Measurements from ENCODE around the gene INPP4A.
"Not testable (repeated sequence)": the region's sequence is repeated elsewhere in the genome, so short reads cannot be mapped to it uniquely, and the experiment has no call there.

The INPP4A gene

DNA sequence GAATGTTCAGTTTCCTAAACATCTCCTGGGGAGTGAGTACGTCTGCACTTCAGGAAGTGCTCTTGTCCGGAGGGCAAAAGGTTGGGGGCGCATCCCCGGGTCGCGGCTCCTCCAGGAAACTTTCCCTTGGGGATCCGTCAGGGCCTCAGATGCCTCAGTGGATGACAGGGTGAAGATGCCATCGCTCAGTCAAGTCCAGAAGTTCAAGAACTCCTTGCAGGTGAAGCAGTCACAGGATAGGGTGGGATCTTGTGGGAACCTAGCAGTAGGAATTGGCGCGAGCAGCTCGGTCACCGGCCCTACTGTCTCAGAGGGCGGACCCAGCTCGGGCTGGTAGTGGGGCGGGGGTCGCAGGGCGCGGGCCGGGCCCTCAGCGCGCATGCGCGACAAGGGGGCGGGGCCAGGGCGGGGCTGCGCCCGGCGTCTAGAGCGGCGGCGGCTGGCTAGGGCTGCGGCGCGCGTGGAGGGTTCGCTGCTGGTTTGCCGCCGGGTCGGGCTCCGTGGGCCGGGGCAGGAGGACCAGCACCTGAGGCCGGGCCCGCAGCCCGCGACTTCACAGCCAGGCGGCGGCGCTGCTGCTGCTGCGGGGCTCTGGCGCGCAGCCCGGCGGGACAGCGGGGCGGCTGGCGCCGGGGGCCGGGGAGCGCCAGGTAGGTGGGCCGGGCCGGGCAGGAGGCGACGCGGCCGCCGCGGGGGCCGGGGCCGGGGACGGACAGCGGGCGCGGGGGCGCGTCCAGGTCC, at the start of gene INPP4A:
Gene INPP4A (plus strand): TSS at position 423 of the 741 bp plus-strand sequence. CDS start 75,191 bp downstream, outside the sequence.
- no peak for DNase-seq

DNA sequence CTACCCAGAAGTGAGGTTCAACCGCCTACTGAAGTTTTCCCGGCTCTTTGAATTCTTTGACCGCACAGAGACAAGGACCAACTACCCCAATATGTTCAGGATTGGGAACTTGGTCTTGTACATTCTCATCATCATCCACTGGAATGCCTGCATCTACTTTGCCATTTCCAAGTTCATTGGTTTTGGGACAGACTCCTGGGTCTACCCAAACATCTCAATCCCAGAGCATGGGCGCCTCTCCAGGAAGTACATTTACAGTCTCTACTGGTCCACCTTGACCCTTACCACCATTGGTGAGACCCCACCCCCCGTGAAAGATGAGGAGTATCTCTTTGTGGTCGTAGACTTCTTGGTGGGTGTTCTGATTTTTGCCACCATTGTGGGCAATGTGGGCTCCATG, 48.7 kb upstream of the INPP4A start:
- DNase-seq: no peak

- DNase-seq: no peak
Measured at GRCh38 chr2:98396745-98397355, 47.8 kb upstream of the INPP4A start.

DNA sequence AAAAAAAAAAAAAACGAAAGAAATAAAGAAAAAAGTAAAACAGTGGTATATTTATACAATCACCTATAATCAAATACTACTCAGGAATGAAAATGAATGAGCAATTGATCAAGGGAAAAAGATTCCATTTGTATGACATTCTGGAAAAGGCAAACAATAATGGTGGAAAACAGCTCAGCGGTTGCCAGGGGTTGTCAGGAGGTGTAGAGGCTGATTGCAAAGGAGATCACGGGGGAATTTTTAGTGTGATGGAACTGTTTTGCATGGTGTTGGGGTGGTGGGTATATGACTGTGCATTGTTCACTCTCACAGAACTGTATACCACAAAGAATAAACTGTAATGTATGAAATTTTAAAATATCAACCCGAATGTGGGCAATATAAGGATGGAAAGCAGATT, 45.5 kb upstream of the INPP4A start:
- no peak for DNase-seq

DNA sequence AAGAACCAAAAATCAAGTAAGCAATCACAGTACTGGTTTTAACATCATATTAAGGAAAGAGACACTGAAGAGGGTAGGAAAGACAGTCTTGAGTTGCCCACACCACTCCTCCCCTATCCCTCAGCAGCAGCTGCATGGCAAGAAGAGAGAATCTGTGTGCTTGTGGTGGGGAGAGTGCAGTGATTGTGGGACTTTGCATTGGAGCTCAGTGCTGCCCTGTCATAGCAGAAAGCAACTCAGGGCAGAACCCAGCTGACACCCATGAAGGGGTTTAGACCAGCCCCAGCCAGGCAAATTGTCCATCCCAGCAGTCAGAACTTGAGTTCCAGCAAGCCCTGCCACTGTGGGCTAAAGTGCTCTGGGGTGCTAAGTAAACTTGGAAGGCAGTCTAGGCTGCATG, 40.8 kb upstream of the INPP4A start:
- no peak for DNase-seq

DNA sequence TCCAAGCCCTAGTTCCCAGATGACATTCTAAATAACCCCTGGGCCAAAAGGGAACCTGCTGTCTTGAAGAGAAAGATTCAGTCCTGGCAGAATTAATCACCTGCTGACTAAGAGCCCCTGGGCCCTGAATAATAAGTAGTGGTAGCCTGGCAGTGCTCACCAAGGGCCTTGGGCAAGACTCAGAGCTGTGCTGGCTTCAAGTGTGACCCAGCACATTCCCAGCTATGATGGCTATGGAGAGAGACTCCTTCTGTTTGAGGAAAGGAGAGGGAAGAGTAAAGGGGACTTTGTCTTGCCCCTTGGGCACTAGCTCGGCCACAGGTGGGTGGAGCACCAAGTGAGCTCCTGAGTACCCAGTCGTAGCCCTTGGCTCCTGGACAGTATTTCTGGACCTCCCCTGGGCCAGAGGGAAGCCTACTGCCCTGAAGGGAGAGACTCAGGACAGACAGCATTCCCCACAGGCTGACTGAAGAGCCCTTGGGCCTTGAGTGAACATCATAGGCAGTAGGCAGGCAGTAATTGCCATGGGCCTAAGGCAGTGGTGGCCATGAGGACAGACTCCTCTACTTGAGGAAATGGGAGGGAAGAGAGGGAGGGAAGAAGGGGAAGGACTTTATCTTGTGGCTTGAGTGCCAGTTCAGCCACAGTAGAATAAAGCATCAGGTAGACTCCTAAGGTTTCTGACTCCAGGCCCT, 40.0 kb upstream of the INPP4A start:
- DNase-seq: no peak

GRCh38 chr2:98405301-98405700, 39.4 kb upstream of the INPP4A start:
- DNase-seq: no peak

GRCh38 chr2:98408155-98408554, 36.5 kb upstream of the INPP4A start:
- no peak for DNase-seq

GRCh38 chr2:98412751-98413458, 31.8 kb upstream of the INPP4A start:
- no peak for DNase-seq

GRCh38 chr2:98414246-98414645, 30.4 kb upstream of the INPP4A start:
- DNase-seq: not testable (repeated sequence)

DNA sequence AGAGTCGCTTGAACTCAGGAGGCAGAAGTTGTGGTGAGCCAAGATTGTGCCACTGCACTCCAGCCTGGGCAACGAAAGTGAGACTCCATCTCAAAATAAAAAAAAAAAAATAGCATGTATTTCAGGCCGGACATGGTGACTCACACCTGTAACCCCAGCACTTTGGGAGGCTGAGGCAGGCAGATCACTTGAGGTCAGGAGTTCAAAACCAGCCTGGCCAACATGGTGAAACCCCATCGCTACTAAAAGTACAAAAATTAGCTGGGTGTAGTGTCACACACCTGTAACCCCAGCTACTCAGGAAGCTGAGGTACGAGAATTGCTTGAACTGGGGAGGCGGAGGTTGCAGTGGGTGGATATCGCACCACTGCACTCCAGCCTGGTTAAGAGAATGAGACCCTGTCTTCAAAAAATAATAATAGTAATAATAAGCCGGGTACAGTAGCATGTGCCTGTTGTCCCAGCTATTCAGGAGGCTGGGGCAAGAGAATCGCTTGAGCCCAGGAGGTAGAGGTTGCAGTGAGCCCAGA, 28.9 kb upstream of the INPP4A start:
- not testable (repeated sequence) for DNase-seq

DNA sequence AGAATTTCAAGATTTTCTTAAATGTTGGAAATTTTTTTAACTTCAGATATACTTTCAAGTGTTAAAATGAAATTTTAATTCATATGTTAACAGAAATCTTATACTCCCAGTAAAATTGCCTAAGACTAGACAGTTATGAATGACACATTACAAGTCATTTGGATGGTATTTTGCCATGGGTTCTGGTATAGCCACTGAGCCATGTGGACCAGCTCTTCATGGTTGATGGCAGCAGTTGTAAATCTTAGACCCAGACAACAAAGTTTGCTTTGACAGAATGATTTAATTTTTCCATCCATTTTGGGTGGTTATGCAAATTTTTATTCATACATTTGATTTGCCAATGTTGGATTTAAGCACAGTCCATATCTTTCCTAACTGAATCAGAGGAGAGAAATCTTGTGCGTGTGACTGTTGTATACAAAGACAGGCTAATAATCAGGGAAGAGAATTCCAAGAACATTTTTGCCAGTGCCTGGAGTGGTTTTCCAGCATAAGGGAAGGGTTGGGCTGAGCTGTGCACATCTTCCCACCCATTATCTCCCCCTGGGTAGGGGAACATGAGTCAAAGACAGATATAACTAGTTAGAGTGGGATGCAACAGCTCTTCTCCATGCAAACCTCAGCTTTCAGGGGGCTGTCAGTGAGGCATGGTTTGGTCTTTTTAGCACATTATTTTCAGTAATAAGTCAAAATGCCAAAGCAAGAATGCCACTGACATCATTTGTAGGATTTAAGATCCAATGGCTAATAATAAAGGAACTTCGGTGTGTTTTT, 28.1 kb upstream of the INPP4A start:
- DNase-seq: no peak

GRCh38 chr2:98419544-98419943, 25.1 kb upstream of the INPP4A start:
- DNase-seq: no peak

GRCh38 chr2:98419977-98420725, 24.5 kb upstream of the INPP4A start:
- no peak for DNase-seq

- DNase-seq: no peak
Measured at GRCh38 chr2:98422449-98422848, 22.2 kb upstream of the INPP4A start.

GRCh38 chr2:98426771-98427170, 17.9 kb upstream of the INPP4A start:
- no peak for DNase-seq

DNA sequence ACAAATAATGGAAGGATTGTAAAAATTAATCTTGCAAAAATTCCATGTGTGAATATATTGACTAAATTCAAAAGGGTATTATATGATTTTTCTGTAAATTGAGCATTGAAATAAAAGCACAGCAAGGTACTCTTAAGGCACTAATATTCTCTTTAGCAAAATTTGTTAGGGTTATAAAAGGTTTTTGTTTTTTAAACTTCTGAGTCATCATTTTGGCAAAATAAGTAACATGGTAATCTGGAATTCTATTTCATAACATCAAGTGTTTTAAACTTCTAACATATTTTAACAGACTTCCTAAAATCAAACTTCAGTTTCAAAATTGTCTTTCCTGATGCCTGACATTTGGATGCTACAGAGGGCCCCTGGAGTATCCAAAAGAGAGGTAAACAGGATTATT, 12.5 kb upstream of the INPP4A start:
- DNase-seq: no peak

GRCh38 chr2:98433363-98433964, 11.2 kb upstream of the INPP4A start:
- DNase-seq: no peak

- DNase-seq: no peak
Measured at GRCh38 chr2:98434492-98434891, 10.2 kb upstream of the INPP4A start.

DNA sequence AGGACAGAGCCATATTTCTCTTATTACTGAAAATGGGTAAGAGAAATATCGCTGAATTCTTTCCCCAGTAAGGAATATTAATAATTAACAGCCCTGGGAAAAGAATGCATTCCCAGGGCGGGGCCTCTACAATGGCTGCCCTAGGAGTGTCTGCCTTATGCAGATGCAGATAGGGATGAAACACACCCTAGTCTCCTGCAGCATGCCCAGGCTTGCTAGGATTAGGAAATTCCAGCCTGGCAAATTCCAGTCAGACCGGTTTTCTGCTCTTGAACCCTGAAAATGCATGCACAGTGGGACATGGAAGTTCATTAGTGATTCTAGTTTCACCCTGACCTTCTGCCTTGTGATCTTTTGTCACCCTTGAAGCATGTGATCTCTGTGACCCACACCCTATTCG, 9.0 kb upstream of the INPP4A start:
- not testable (repeated sequence) for DNase-seq

DNA sequence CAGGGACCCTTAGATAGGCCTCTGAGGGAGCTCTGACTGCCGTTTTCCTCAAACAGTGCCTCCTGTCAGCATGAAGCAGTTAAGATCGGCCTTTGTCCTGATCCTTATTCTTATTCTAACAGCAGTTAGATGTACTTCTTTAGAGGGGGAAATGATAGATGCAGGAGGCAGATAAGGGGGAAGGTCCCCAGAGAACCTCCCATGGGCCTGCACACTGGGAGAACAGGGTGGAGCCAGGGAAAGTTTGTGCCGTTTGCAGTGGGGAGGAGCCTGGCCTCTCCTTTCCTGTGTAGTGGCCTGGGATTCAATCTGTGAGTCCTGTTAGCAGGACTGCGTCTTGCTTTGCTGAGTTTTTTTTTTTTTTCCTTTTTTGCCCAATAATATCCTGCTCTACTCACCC, 7.9 kb upstream of the INPP4A start:
- no peak for DNase-seq
